K562 (cell line): Measurements from ENCODE around the gene CNTN2. TPM values are rescaled to one million over a fixed set of nuclear protein-coding genes. Genes with fewer than 3 reads are reported as not detected.

Source experiments
- ATAC-seq: fragments of 200-7000 bp; cut with Tn5 transposase; 3 replicates; pipeline ENCODE4 v1.9.1; 2020; ENCODE audit warnings: moderate library complexity
- BruUV-seq: library from RNA; stranded (reverse); fragments of 400-500 nt; replicated peaks from 2 replicates; lab custom pipeline; 2021; lab: Mats Ljungman, UMichigan
- CTCF ChIA-PET: fragments of 300-600 bp; formaldehyde crosslinking; extraction: SDS; loops from one replicate; lab custom pipeline; 2021; ENCODE audit warnings: low intra/inter-chr PET ratio; lab: Yijun Ruan, JAX
- POLR2A ChIA-PET: fragments of 300-600, 350-650 bp; sonication (Branson Sonifier 250); formaldehyde crosslinking; extraction: SDS; loops from one replicate; lab custom pipeline; 2021; ENCODE audit warnings: antibody characterized with exemption, inconsistent platforms; lab: Yijun Ruan, JAX
- DNase-seq, 4 experiments: peaks; one replicate each; pipeline versions ENCODE4 v3.0.0 to v3.0.0-alpha.2; 2011 to 2018; ENCODE audit warnings: low spot score in 3 of 4, mixed read lengths in 3 of 4; ENCODE audit errors: extremely low read depth in 1 of 4
- FAIRE-seq: peaks from 2 replicates; lab custom pipeline; 2011; peaks lifted over from hg19 to GRCh38; lab: Jason Lieb, UNC
- H2AFZ ChIP-seq: 2 replicates; pipeline ENCODE4 v1.6.0; 2011; ENCODE audit warnings: low read depth, low read length, control low read depth, inconsistent platforms
- H3K27ac ChIP-seq: fragments of 200-600 bp; 3 replicates; pipeline ENCODE4 v1.8.0; 2011; ENCODE audit warnings: low read depth, mild to moderate bottlenecking, control low read depth, inconsistent platforms, low read length, moderate library complexity, mixed read lengths; ENCODE audit errors: extremely low read depth
- H3K27me3 ChIP-seq, 2 experiments: fragments of 300-600 bp in 1 of 2; 2 replicates in 1 of 2; 3 replicates in 1 of 2; pipeline versions ENCODE4 v1.6.0 to v1.8.0; 2011; ENCODE audit warnings: inconsistent platforms in 2 of 2, low read length in 2 of 2, mild to moderate bottlenecking in 1 of 2, mixed read lengths in 1 of 2, moderate library complexity in 1 of 2; ENCODE audit not compliant: control insufficient read depth in 2 of 2, insufficient read depth in 2 of 2
- H3K36me3 ChIP-seq: fragments of 300-600 bp; 3 replicates; pipeline ENCODE4 v1.8.0; 2011; ENCODE audit warnings: mild to moderate bottlenecking, low read length, inconsistent platforms; ENCODE audit not compliant: control insufficient read depth, insufficient read depth
- H3K4me1 ChIP-seq, 2 experiments: fragments of 200-600 bp in 1 of 2; replicated peaks in 1 of 2; 2 replicates in 1 of 2; 3 replicates in 1 of 2; pipeline versions ENCODE4 v1.5.1 to v1.8.0; 2011; ENCODE audit warnings: inconsistent platforms in 2 of 2, low read length in 2 of 2, mild to moderate bottlenecking in 1 of 2, mixed read lengths in 1 of 2, moderate library complexity in 1 of 2; ENCODE audit not compliant: control insufficient read depth in 2 of 2, insufficient read depth in 2 of 2
- H3K4me2 ChIP-seq: 2 replicates; pipeline ENCODE4 v1.6.1; 2011; ENCODE audit warnings: low read length, control low read depth, inconsistent platforms, mixed read lengths; ENCODE audit not compliant: insufficient read depth
- H3K4me3 ChIP-seq: fragments of 200-600 bp; sonication (generic), shearing (Covaris generic); 2 replicates; pipeline ENCODE4 v1.5.1; 2016; ENCODE audit warnings: control low read depth, inconsistent platforms
- H3K79me2 ChIP-seq: fragments of 200-600 bp; 3 replicates; pipeline ENCODE4 v1.8.0; 2011; ENCODE audit warnings: low read length, inconsistent platforms; ENCODE audit not compliant: control insufficient read depth, insufficient read depth
- H3K9ac ChIP-seq, 2 experiments: 2 replicates each; pipeline versions ENCODE4 v1.6.0 to v1.6.1; 2011; ENCODE audit warnings: low read depth in 2 of 2, low read length in 2 of 2, control low read depth in 1 of 2, inconsistent platforms in 1 of 2, mild to moderate bottlenecking in 1 of 2, mixed read lengths in 1 of 2; ENCODE audit not compliant: insufficient read depth in 1 of 2
- H3K9me1 ChIP-seq: one replicate; pipeline ENCODE4 v1.6.0; 2011; ENCODE audit warnings: inconsistent platforms, mild to moderate bottlenecking, low read length, moderate library complexity; ENCODE audit not compliant: control insufficient read depth, insufficient read depth
- H3K9me3 ChIP-seq: replicated peaks from 2 replicates; pipeline ENCODE4 v1.5.1; 2011; ENCODE audit warnings: low read depth, low read length, inconsistent platforms; ENCODE audit not compliant: control insufficient read depth, insufficient read depth
- H4K20me1 ChIP-seq: replicated peaks from 2 replicates; pipeline ENCODE4 v1.6.1; 2011; ENCODE audit warnings: low read length, inconsistent platforms, mixed read lengths; ENCODE audit not compliant: control insufficient read depth, insufficient read depth
- ATF7 ChIP-seq: fragments of 450-650 bp; IDR thresholded peaks from 2 replicates; pipeline ENCODE4 v1.7.1; 2014; ENCODE audit warnings: mild to moderate bottlenecking, moderate library complexity
- E2F1 ChIP-seq: sonication (generic); formaldehyde crosslinking; IDR thresholded peaks from 2 replicates; pipeline ENCODE4 v1.8.1; 2023; ENCODE audit warnings: mild to moderate bottlenecking, missing genetic modification reagents, moderate library complexity
- KDM5B ChIP-seq: fragments of 200-600 bp; sonication (generic); IDR thresholded peaks from 2 replicates; pipeline ENCODE4 v1.6.1; 2012; ENCODE audit warnings: low read depth, mild to moderate bottlenecking, moderate library complexity, low read length, control low read depth, inconsistent platforms; ENCODE audit not compliant: insufficient replicate concordance
- LCOR ChIP-seq: sonication (generic); formaldehyde crosslinking; IDR thresholded peaks from 2 replicates; pipeline ENCODE4 v1.8.0; 2022; ENCODE audit warnings: mild to moderate bottlenecking, missing genetic modification reagents
- MYNN ChIP-seq, 2 experiments: sonication (generic); formaldehyde crosslinking in 1 of 2; IDR thresholded peaks; 2 replicates each; pipeline versions ENCODE4 v1.5.0 to v1.6.1; 2016 to 2020; ENCODE audit warnings: antibody characterized with exemption in 1 of 2, missing genetic modification reagents in 1 of 2
- NCOA6 ChIP-seq: fragments of 450-650 bp; IDR thresholded peaks from 2 replicates; pipeline ENCODE4 v1.6.1; 2017; ENCODE audit warnings: mild to moderate bottlenecking
- PPARD ChIP-seq: fragments of 250-450 bp; sonication (Bioruptor Pico); IDR thresholded peaks from 2 replicates; pipeline ENCODE4 v1.8.0; 2022; ENCODE audit warnings: inconsistent platforms, mild to moderate bottlenecking, moderate library complexity
- PTBP1 ChIP-seq: fragments of 200-400 bp; formaldehyde crosslinking; IDR thresholded peaks from 2 replicates; pipeline ENCODE4 v1.6.1; 2017; ENCODE audit warnings: low read depth, low read length
- SMARCB1 ChIP-seq: IDR thresholded peaks from 2 replicates; pipeline ENCODE4 v1.6.1; 2011; ENCODE audit warnings: improper control_type of control experiment, low read depth; ENCODE audit not compliant: insufficient read length
- SMARCE1 ChIP-seq: fragments of 450-650 bp; IDR thresholded peaks from 2 replicates; pipeline ENCODE4 v1.7.1; 2016; ENCODE audit warnings: mild to moderate bottlenecking
- ZBTB33 ChIP-seq: sonication (generic); formaldehyde crosslinking; IDR thresholded peaks from 2 replicates; pipeline ENCODE4 v1.8.1; 2023; ENCODE audit warnings: mild to moderate bottlenecking, missing genetic modification reagents
- ZKSCAN8 ChIP-seq: fragments of 200-800 bp; sonication (Bioruptor generic); IDR thresholded peaks from 2 replicates; pipeline ENCODE4 v1.6.1; 2016; ENCODE audit warnings: missing genetic modification characterization, missing compliant biosample characterization
- ZNF217 ChIP-seq: sonication (generic); formaldehyde crosslinking; IDR thresholded peaks from 2 replicates; pipeline ENCODE4 v1.8.0; 2022; ENCODE audit warnings: mild to moderate bottlenecking, missing genetic modification reagents
- WGBS: fragments of 100-300 bp; shearing (Covaris generic); methylation state at CpG from one replicate; pipeline ENCODE4 v1.1.6; 2016; ENCODE audit warnings: low coverage, mixed read lengths; ENCODE audit not compliant: insufficient coverage; ENCODE audit errors: missing lambda C conversion rate; 5-methylcytosine and 5-hydroxymethylcytosine counted together
- in situ Hi-C: fragments of 300-500 bp; cut with MboI; formaldehyde crosslinking; loops from 4 replicates; pipeline ENCODE4 v1.15.0; 2018; ENCODE audit warnings: inconsistent platforms, mixed read lengths
- intact Hi-C: fragments of 100-400 bp; cut with micrococcal nuclease; formaldehyde crosslinking; loops from 2 replicates; pipeline ENCODE4 v1.14.2; 2022
- polyA plus RNA-seq, 8 experiments: library from polyadenylated mRNA; depleted of rRNA in 4 of 8; stranded (reverse) in 5 of 8; unstranded in 3 of 8; fragments of >200 nt; fragmentation: Nextera tagmentation in 2 of 8; fragmentation: Illumina TruSeq in 1 of 8; extraction: Ambion mirVana in 2 of 8; extraction: Trizol in 1 of 8; gene quantifications; 2 replicates each; pipeline versions ENCODE4 v1.2.1 to v1.2.3, GENCODE V29; 2011 to 2014; ENCODE audit warnings: inconsistent platforms in 1 of 8, missing spikeins in 1 of 8
- total RNA-seq, 7 experiments: library from RNA; depleted of rRNA in 6 of 7; stranded (reverse); fragments of >200 nt in 6 of 7; fragmentation: Illumina TruSeq in 2 of 7; extraction: Trizol in 2 of 7; gene quantifications; 2 replicates each; pipeline versions ENCODE4 v1.2.1 to v1.2.3, GENCODE V29; 2011 to 2021; ENCODE audit warnings: low replicate concordance in 1 of 7
- TF ChIP-seq, protein P1 (sequence below): fragments of 450-650 bp; IDR thresholded peaks from 2 replicates; pipeline ENCODE4 v1.6.1; 2018; ENCODE audit warnings: mild to moderate bottlenecking, low read depth; ENCODE audit not compliant: partially characterized antibody

The CNTN2 gene
- total and polyA plus RNA-seq, 9 of the 15 experiments (the other 6 are each of a cell fraction or from before 2014, with no cell fraction given) = not detected

DNA sequence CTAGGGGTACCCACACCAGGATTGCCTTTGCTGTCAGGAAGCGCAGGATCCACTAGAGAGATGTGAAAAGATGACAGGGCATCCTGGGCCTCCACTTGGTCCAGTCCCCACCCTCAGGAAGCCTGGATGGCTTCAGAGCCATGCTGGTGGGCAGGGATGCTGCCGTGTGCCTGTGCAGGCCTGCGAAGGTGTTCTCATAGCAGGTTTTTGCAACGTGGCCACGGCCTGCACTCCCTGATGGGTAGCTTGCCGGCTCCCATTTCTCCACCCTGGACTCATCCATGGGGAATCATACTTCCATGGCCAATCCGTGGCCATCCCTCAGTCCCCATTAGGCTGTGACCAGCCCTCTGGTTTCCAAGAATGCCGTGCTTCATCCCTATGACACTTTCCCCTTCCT is 34.1 kb upstream of the CNTN2 start:
- BruUV-seq = no TSS peak

DNA sequence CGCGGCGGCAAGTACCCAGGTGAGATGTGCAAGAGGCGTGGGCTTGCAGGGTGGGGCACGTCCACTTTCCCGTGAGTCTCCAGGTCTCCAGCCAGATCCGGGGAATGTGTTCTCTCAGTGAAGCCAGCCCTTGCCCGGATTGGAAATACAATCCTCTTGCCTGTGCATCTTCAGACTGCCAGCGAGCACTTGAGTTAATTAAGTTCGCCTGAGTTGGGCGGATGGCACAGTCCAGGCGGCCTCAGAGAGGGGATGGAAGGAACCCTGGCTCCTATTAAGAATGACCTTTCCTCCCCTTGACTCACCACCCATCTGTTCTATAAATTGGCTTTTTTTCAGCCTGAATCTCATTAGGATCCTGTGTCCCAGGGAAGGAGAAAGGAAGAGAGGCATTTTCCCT is 33.3 kb upstream of the CNTN2 start:
- Histone ChIP-seq H3K9me1 (no peaks in the 10 kb centered on the region), H3K36me3 (no peaks in the 10 kb centered on the region), H3K79me2 (no peaks in the 10 kb centered on the region), H4K20me1 (peaks cover 30% of the 10 kb centered on the region), H3K9ac (no peak overlapping the region), H3K27ac (no peak overlapping the region), H2AFZ (no peak overlapping the region), H3K4me2 (no peak overlapping the region), H3K4me1 (no peaks in the 10 kb centered on the region), H3K4me3 (no peak overlapping the region), H3K27me3 (peaks cover 54 to 95% of the 10 kb centered on the region in 2 experiments), H3K9me3 (no peaks in the 10 kb centered on the region)
- ATAC-seq (no peak), DNase-seq (no peak), FAIRE-seq (no peak)
- CTCF ChIA-PET = no interaction called here
- 2% methylated on average over 11 of the region's 12 CpGs for WGBS
- intact Hi-C loops (no loop called here), in situ Hi-C loops (no loop called here)
- no TSS peak for BruUV-seq
- POLR2A ChIA-PET = no interaction called here
- TF ChIP-seq ZKSCAN8 (CRISPR knock-in tag) (no peak), ZBTB33 (CRISPR knock-in tag) (no peak), SMARCB1 (no peak), ATF7 (no peak), LCOR (CRISPR knock-in tag) (no peak), PTBP1 (no peak), NCOA6 (no peak)
- TF ChIP-seq, protein P1, sequence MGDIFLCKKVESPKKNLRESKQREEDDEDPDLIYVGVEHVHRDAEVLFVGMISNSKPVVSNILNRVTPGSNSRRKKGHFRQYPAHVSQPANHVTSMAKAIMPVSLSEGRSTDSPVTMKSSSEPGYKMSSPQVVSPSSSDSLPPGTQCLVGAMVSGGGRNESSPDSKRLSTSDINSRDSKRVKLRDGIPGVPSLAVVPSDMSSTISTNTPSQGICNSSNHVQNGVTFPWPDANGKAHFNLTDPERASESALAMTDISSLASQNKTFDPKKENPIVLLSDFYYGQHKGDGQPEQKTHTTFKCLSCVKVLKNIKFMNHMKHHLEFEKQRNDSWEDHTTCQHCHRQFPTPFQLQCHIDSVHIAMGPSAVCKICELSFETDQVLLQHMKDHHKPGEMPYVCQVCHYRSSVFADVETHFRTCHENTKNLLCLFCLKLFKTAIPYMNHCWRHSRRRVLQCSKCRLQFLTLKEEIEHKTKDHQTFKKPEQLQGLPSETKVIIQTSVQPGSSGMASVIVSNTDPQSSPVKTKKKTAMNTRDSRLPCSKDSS = no peak

More for the DNA sequence above, 34.1 kb upstream of the CNTN2 start:
- H3K4me3 ChIP-seq = no peak overlapping the region
- no peak overlapping the region for H3K27ac ChIP-seq
- no peak for FAIRE-seq
- H3K36me3 ChIP-seq = no peaks in the 10 kb centered on the region
- no peaks in the 10 kb centered on the region for H3K9me1 ChIP-seq
- no peak overlapping the region for H3K9ac ChIP-seq
- H3K27me3 ChIP-seq = peaks cover 53 to 95% of the 10 kb centered on the region in 2 experiments
- ATAC-seq = no peak
- CTCF ChIA-PET = no interaction called here
- in situ Hi-C loops = no loop called here
- no peak overlapping the region for H2AFZ ChIP-seq
- H3K9me3 ChIP-seq = no peaks in the 10 kb centered on the region
- H4K20me1 ChIP-seq = peaks cover 28% of the 10 kb centered on the region
- H3K4me2 ChIP-seq = no peak overlapping the region
- no peaks in the 10 kb centered on the region for H3K79me2 ChIP-seq
- 2% methylated on average over 8 of the region's 8 CpGs for WGBS
- TF ChIP-seq KDM5B (no peak), ZNF217 (CRISPR knock-in tag) (no peak), MYNN (IDR thresholded peaks at IDR 0.05) (no peak), MYNN (CRISPR knock-in tag; IDR thresholded peaks at IDR 0.05) (no peak), PPARD (CRISPR knock-in tag) (no peak), E2F1 (CRISPR knock-in tag) (no peak), SMARCE1 (no peak)
- POLR2A ChIA-PET = no interaction called here
- no peaks in the 10 kb centered on the region for H3K4me1 ChIP-seq
- intact Hi-C loops = no loop called here
- no peak for DNase-seq
